ENCODE results near the gene CACNG4. TPM values are rescaled to one million over a fixed set of nuclear protein-coding genes. Genes with fewer than 3 reads are reported as not detected.

CACNG4 gene
- polyA plus RNA-seq, 1 experiment = 0.06 TPM

- no peaks in the 10 kb centered on the region for H3K36me3 ChIP-seq (ENCODE audit: control insufficient read depth, insufficient read depth, low read length)
- ChIA-PET CTCF (no interaction called here), POLR2A (no interaction called here)
- peaks cover 65% of the 10 kb centered on the region for H3K27me3 ChIP-seq (ENCODE audit: control insufficient read depth, insufficient read depth, low read length)
- no peak for TF ChIP-seq CTCF (IDR thresholded peaks at IDR 0.05; ENCODE audit: insufficient read depth, low read depth, low read length)
- DNase-seq (ENCODE audit: low read depth) = no peak
- H3K4me3 ChIP-seq (ENCODE audit: low read depth, low read length) = no peak overlapping the region
Measured at GRCh38 chr17:66967837-66968543, 3.5 kb downstream of the CACNG4 start.

GRCh38 chr17:66968916-66969315, 4.4 kb downstream of the CACNG4 start:
- Histone ChIP-seq H3K27me3 (ENCODE audit: control insufficient read depth, insufficient read depth, low read length) (peaks cover 61% of the 10 kb centered on the region), H3K36me3 (ENCODE audit: control insufficient read depth, insufficient read depth, low read length) (no peaks in the 10 kb centered on the region), H3K4me3 (ENCODE audit: low read depth, low read length) (no peak overlapping the region)
- DNase-seq (ENCODE audit: low read depth) = no peak
- CTCF ChIA-PET = no interaction called here
- POLR2A ChIA-PET = no interaction called here
- TF ChIP-seq CTCF (IDR thresholded peaks at IDR 0.05; ENCODE audit: insufficient read depth, low read depth, low read length) = no peak

DNA sequence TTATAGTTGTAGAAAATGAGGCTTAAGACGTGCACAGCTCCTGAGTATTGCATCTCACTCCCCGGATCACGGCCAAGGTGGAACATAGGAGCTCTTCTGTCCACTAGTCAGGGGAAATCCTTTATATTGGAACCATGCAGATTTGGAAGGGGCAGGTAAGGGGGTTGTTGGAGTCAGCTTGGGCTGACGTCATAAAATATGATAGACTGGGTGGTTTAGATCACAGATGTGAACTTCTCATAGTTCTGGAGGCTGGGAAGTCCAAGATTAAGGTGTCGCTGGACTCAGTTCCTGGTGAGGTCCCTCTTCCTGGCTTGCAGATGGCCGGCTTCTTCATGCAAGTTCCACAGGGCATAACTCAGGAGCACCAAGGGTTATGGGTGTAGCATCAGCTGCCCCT, 5.6 kb downstream of the CACNG4 start:
- Histone ChIP-seq H3K36me3 (ENCODE audit: control insufficient read depth, insufficient read depth, low read length) (no peaks in the 10 kb centered on the region), H3K4me3 (ENCODE audit: low read depth, low read length) (no peak overlapping the region), H3K27me3 (ENCODE audit: control insufficient read depth, insufficient read depth, low read length) (peaks cover 68% of the 10 kb centered on the region)
- CTCF ChIA-PET = no interaction called here
- TF ChIP-seq CTCF (IDR thresholded peaks at IDR 0.05; ENCODE audit: insufficient read depth, low read depth, low read length) = no peak
- POLR2A ChIA-PET = no interaction called here
- no peak for DNase-seq (ENCODE audit: low read depth)

DNA sequence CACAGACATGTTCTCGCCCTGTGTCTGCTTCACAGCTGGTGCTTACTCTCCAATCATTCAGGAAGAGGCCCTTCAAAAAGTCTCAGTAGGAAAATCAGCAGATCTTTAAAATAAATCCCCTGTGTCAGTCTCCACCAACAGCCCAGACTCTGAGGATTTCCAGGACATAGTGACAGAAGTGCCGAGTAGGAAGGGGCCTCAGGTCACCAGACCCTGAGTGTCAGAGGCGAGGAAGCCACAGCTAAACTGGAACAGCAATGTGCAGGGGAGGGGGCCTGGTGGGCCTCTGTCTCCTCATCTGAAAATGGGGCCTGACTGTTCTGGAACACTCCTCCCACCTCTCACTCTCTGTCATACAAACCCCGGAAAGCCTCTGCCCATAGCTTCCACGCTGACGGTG, 6.3 kb downstream of the CACNG4 start:
- POLR2A ChIA-PET = no interaction called here
- H3K4me3 ChIP-seq (ENCODE audit: low read depth, low read length) = no peak overlapping the region

GRCh38 chr17:66971264-66971663, 6.8 kb downstream of the CACNG4 start:
- H3K4me3 ChIP-seq (ENCODE audit: low read depth, low read length) = no peak overlapping the region
- ChIA-PET CTCF (interaction anchor here (0.6 kb wide), 1 partner anchor 364 kb away, joined by 3 read pairs; no protein-coding TSS in a partner anchor), POLR2A (no interaction called here)
- H3K27me3 ChIP-seq (ENCODE audit: control insufficient read depth, insufficient read depth, low read length) = peaks cover 70% of the 10 kb centered on the region
- H3K36me3 ChIP-seq (ENCODE audit: control insufficient read depth, insufficient read depth, low read length) = no peaks in the 10 kb centered on the region
- DNase-seq (ENCODE audit: low read depth) = no peak
- TF ChIP-seq CTCF (IDR thresholded peaks at IDR 0.05; ENCODE audit: insufficient read depth, low read depth, low read length) = no peak

More for the DNA sequence above, 6.3 kb downstream of the CACNG4 start:
- no peak for DNase-seq (ENCODE audit: low read depth)
- no peak for TF ChIP-seq CTCF (IDR thresholded peaks at IDR 0.05; ENCODE audit: insufficient read depth, low read depth, low read length)
- Histone ChIP-seq H3K36me3 (ENCODE audit: control insufficient read depth, insufficient read depth, low read length) (no peaks in the 10 kb centered on the region), H3K27me3 (ENCODE audit: control insufficient read depth, insufficient read depth, low read length) (peaks cover 71% of the 10 kb centered on the region)
- CTCF ChIA-PET = no interaction called here
